Neural cell (in vitro differentiated cells): ENCODE data around the gene BTAF1.

Experiments
- CTCF ChIP-seq: fragments of 450-650 bp; IDR thresholded peaks from 2 replicates; pipeline ENCODE4 v1.5.1; 2014; ENCODE audit warnings: antibody characterized with exemption, mild to moderate bottlenecking, moderate library complexity; ENCODE audit not compliant: poor library complexity, severe bottlenecking
- EP300 ChIP-seq: fragments of 450-650 bp; conservative IDR thresholded peaks from 2 replicates; pipeline ENCODE4 v1.6.1; 2014; ENCODE audit warnings: antibody characterized with exemption, mild to moderate bottlenecking, moderate library complexity; ENCODE audit not compliant: poor library complexity, severe bottlenecking
- EZH2 ChIP-seq: fragments of 200-600, 300-800 bp; shearing (Covaris generic), sonication (generic); IDR thresholded peaks from 2 replicates; pipeline ENCODE4 v1.6.1; 2014; ENCODE audit warnings: antibody characterized with exemption, low read length, borderline replicate concordance, mild to moderate bottlenecking; ENCODE audit not compliant: insufficient read depth, poor library complexity, severe bottlenecking
- POLR2AphosphoS5 ChIP-seq: IDR thresholded peaks from 2 replicates; pipeline ENCODE4 v1.6.1; 2012
- RAD21 ChIP-seq: fragments of 450-650 bp; conservative IDR thresholded peaks from 2 replicates; pipeline ENCODE4 v1.6.1; 2014; ENCODE audit warnings: antibody characterized with exemption, mild to moderate bottlenecking, moderate library complexity
- REST ChIP-seq: IDR thresholded peaks from 2 replicates; pipeline ENCODE4 v1.6.1; 2012; ENCODE audit warnings: borderline replicate concordance
- SMC3 ChIP-seq: fragments of 450-650 bp; conservative IDR thresholded peaks from 2 replicates; pipeline ENCODE4 v1.6.1; 2014; ENCODE audit warnings: antibody characterized with exemption, mild to moderate bottlenecking, moderate library complexity; ENCODE audit not compliant: poor library complexity
- TAF1 ChIP-seq: IDR thresholded peaks from 2 replicates; pipeline ENCODE4 v1.6.1; 2012; ENCODE audit warnings: low read depth

GRCh38 chr10:91941426-91941825, 17.9 kb downstream of the BTAF1 start:
- TF ChIP-seq CTCF (no peak), EZH2 (no peak), POLR2AphosphoS5 (no peak), REST (no peak), RAD21 (no peak), TAF1 (no peak), EP300 (no peak), SMC3 (no peak)
